HG03469 (cell line): ENCODE data around the gene BTBD9.

Experiments used
- ATAC-seq: cut with Tn5 transposase; IDR thresholded peaks from one replicate; pipeline ENCODE4 v1.9.1; 2021; ENCODE audit warnings: mild to moderate bottlenecking, moderate library complexity, moderate number of reproducible peaks; ENCODE audit not compliant: unreplicated experiment

BTBD9 gene

GRCh38 chr6:38269461-38270172 lies 370.1 kb downstream of the BTBD9 start:
- ATAC-seq, result no peak

DNA sequence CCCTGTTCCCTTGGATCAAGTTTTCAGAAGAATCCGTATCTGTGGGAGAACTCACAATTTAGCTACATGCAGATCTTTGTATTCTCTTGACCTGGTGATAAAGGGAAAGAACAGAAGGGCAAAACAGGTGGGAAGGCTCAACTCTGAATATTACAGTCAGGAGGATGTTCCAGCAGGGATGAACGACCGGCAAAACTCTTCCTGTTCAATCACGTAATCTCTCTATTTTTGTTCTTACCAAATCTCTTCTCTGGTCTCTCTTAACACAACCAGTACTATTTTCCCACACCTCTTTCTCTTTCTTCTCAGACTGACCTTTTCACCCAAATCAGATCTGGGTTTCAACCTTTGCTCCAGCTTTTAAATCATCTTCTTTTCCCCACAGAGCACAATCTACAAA lies 371.4 kb downstream of the BTBD9 start:
- ATAC-seq, result no peak

DNA sequence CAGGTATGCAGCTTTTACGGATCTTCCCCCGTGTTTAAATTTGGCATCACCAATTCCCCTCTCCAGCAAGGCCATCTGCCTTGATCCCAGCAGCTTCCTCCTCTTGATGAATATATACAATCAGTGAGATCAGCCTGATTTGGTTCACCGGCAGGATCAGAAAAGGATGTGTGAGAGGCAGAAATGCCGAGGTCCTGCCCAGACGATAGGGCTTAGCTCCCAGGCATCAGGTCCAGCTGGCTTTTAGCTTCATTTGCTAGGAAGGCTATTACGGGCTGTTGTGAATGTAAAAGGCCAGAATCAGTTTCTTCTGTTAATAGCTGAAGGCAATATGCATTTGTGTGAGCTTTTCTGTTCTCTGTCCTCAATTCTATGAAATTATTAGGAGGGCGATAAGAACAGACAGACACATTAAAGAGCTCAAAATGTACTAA lies 372.8 kb downstream of the BTBD9 start:
- no peak for ATAC-seq

- no peak for ATAC-seq
Measured at GRCh38 chr6:38264605-38265004, 375.1 kb downstream of the BTBD9 start.

GRCh38 chr6:38262609-38263008 lies 377.1 kb downstream of the BTBD9 start:
- no peak for ATAC-seq

- no peak for ATAC-seq
Measured at GRCh38 chr6:38262026-38262425, 377.7 kb downstream of the BTBD9 start.

DNA sequence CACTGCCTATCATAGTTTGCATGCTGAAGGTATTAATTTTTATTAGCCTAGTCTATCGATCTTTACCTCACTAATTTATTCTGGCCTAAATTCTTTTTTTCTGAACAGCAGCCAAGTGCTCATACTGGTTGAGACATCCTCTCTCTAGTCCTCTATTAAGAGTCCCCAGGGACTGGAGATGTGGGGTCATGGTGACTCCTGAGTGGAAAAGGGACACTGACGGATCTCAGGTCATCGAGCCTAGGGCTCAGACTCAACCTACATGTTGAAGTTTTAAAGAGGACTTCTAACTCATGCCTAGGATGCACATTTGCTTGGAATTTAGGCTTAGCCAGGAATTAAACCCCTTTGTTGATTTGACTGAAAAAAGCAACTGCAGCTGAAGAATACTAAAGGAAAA lies 378.1 kb downstream of the BTBD9 start:
- no peak for ATAC-seq

- no peak for ATAC-seq
Measured at GRCh38 chr6:38259736-38260135, 380.0 kb downstream of the BTBD9 start.

- ATAC-seq, result no peak
Measured at GRCh38 chr6:38248500-38249234, 391.1 kb downstream of the BTBD9 start.

DNA sequence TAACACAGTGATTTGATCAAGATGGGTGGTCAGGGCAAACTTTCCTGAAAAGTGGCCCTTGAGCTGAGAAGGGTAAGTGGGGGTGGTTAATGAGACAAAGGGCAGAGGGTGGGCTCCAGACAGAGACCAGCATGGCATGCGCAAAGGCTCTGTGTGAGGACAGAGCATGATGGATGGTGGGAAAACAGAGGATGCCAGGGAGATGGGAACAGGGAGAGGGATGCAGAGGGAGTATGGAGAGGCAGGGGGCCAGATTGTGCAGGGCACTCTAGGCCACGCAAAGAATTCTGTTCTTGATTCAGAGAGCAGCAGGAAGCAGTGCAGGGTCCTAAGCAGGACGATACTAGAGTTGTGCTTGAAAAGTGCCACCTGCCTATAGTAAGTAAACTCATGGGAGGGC lies 394.4 kb downstream of the BTBD9 start:
- no peak for ATAC-seq

DNA sequence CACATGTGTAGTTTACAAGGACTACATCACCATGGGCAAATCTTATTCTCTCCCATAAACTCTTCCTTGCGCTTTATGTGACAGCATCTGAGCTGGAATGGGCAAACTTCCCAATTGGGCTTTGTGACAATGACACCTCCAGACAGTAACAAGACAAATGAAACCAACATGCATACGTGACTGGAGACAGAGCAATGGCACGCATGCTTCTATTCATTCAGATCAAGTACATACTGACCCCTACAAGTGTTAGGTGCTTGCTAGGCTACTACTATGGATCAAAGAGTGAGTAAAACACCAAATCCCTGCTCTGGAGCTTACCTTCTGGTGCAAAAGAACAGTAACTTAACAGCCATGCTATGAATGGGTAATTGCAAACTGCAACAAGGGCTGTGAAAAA lies 394.9 kb downstream of the BTBD9 start:
- ATAC-seq, result no peak

DNA sequence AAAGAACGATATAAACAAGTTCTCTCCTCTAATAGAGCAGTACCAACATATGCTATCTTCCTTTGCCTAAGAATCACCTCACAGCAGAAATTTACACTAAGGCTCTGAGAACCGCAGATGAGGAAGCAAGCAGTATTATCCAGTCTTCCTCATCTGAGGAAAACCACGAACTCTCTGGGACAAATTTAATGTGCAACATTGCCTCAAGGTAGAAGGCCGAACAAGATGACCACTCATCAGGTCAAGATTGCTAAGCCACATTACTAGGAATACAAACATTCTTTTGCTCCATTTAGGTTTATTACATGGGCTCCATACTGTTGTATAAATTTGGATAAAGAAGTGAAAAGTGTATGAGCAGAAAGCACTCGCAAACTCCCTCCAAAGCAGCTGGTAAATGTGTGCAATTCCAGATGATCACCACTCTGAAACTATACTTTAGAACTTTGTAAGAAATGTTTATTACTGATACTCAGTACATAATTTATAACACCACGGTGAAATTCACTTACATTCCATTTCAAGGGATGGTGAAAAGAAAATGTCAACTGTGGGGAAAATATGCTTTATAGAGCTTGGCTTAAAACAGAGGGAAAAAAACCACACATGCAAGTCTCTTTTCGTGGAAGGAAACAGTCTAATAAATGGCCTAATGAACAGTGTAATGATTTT lies 398.4 kb downstream of the BTBD9 start:
- no peak for ATAC-seq

GRCh38 chr6:38239719-38240451 lies 399.8 kb downstream of the BTBD9 start:
- no peak for ATAC-seq

GRCh38 chr6:38236631-38237030 lies 403.1 kb downstream of the BTBD9 start:
- ATAC-seq, result no peak

DNA sequence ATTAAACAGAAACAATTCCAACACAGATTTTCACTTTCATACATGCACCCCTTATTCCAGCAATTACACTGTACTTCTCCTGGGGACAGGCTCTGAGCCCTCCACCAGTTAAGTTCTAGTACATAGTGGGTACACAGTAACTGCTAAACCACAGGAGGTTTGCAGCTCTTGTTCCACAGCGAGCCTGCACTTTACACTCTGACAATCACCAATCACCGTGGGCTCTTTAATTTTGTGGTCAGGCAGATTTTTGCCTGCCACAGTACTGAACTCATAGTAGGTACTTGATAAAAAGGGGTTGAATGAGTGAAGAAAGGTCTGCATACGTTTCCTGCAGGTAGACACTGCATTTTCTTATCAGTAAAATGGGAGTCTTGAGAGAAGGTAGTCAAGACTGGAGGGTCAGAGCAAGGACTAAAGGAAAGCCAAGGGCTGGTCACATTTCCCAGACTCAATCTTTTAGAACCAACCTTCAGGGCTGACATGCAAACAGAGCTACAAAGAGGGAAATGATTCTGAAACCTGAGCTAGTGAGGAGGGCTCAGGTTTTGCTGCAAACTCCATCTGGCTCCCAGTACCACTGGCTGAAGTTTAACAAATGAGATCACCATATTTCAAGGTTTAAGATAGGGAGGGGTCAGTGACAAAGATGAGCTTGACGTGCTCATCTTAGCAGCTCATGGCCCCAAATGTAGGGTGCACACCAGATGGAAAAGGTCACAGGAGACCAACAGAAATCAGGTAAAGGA lies 404.6 kb downstream of the BTBD9 start:
- peak; percentile 52 for ATAC-seq

DNA sequence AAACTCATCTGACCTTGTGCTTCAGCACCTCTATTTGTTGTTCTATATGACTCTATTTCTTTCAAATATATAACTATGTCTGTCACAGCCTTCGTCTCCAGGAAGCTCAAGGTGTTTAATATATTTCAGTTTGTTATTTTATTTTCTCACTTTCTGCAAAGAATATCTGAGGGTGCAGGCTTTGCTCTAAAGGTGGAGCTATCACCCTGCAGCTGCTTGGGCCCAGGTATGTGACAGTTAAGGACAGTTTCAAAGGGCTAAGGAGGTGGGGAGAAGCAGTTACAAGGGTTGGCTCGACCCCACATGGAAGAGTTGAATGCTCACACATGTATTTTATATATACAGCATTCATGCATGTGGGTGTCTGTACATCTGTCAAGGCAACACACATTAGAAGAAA lies 405.6 kb downstream of the BTBD9 start:
- no peak for ATAC-seq

DNA sequence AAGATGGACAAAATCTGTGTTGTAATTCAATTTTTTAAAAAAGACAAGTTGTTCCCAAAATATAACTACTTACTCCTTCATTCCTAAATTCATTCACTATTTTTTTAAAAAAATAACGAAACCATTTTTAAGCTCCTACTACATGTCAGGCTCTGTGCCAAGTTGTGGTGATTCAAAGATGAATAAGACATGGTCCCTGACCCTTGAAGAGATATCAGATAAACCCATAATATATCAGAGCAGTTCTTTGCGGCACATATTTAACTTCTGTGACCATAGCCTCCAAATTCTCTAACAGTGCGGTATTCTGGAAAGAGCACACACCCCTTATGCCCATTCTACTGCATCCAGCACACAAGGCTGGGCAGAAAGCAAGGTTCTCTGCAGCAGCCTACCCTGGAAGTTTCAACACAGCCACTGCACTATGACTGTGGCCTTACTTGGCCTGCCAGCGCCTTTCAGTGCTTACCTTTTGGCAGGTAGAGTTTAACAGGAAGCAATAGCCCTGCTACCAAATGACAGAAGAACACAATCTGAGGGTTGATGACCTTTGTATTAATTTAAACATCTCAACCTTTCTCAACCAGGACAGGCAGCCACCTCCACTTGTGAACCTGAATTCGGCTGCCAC lies 406.5 kb downstream of the BTBD9 start:
- no peak for ATAC-seq

GRCh38 chr6:38225766-38226165 lies 414.0 kb downstream of the BTBD9 start:
- ATAC-seq, result no peak

DNA sequence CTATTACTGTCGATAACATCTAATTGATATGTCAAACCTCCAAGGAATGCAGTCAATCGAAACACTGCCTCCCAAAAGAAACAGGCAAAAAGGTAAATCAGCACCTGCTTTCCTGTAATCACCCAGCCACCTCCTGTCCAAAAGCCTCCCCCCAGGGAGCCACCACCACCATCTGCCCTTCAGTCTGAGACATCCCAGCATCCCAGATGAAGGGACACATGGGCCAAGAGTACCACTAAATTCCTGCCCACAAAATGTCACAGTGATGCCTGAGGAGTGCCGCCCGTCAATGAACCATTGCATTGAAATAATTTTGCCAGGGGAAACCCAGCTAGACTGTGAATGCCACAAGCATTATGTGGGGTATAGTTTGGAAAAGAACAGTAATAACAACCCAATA lies 418.5 kb downstream of the BTBD9 start:
- ATAC-seq, result no peak

DNA sequence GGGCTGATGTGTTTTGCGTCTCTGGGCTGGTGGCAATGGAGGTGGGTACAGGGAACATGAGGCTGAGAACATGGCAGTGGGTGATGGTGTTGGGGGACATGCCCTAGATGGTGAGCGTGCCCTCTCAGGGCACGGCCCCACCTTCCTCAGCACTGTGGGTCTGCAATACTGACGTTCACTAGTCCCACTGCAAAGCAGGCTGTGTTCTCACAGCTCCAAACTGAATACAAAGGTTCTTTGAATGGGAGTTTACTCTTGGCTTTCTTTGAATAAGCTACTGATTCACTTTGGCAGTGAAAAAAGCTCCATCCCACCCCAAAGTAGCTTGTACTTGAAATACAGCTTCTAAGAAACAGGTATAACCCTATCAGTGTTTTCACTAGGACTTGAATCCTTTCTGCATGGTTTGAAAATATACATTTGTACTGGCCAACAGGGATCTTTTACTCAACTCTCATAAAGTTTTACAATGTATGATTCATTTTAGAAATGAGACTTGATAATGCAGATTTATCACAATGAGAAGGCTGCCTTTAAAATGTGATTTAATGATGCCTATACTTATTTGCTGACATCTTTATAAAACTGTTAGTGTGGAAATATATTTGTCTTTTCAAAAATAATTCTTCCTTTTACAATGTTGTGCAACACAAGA lies 419.5 kb downstream of the BTBD9 start:
- ATAC-seq, result no peak
